Glutamatergic neuron (in vitro differentiated cells): ENCODE results near the gene CXCR2. TPM values are rescaled to one million over a fixed set of nuclear protein-coding genes. Genes with fewer than 3 reads are reported as not detected.

Experiments
- DNase-seq: peaks from one replicate; pipeline ENCODE4 v3.0.0; 2022
- H3K27ac Mint-ChIP-seq: one replicate; pipeline ENCODE4 v1.8.0; 2020; ENCODE audit warnings: mild to moderate bottlenecking, mixed read lengths, inconsistent platforms; ENCODE audit not compliant: unreplicated experiment
- H3K27me3 Mint-ChIP-seq: one replicate; pipeline ENCODE4 v1.8.0; 2020; ENCODE audit warnings: mild to moderate bottlenecking, moderate library complexity, mixed read lengths, inconsistent platforms; ENCODE audit not compliant: unreplicated experiment
- H3K36me3 Mint-ChIP-seq: one replicate; pipeline ENCODE4 v1.8.0; 2020; ENCODE audit warnings: mild to moderate bottlenecking, mixed read lengths, inconsistent platforms; ENCODE audit not compliant: unreplicated experiment
- H3K4me1 Mint-ChIP-seq: one replicate; pipeline ENCODE4 v1.8.0; 2020; ENCODE audit warnings: mild to moderate bottlenecking, low read depth, mixed read lengths, inconsistent platforms; ENCODE audit not compliant: unreplicated experiment
- H3K4me3 Mint-ChIP-seq: one replicate; pipeline ENCODE4 v1.8.0; 2020; ENCODE audit warnings: mild to moderate bottlenecking, mixed read lengths, inconsistent platforms; ENCODE audit not compliant: unreplicated experiment
- H3K9me3 Mint-ChIP-seq: one replicate; pipeline ENCODE4 v1.8.0; 2020; ENCODE audit warnings: mild to moderate bottlenecking, moderate library complexity, mixed read lengths, inconsistent platforms; ENCODE audit not compliant: unreplicated experiment
- long read RNA-seq: library from polyadenylated mRNA; unstranded; transcript quantifications from one replicate; pipeline ENCODE4 v2.0.0, GENCODE V29; 2020; ENCODE audit not compliant: unreplicated experiment
- total RNA-seq: library from RNA; stranded (reverse); fragmentation: NEBNext Ultra II Directional; extraction: Animal tissue kit (Norgen Biotek cat#: 25700); gene quantifications from one replicate; pipeline ENCODE4 v1.2.1, GENCODE V29; 2021; ENCODE audit not compliant: unreplicated experiment
- TF ChIP-seq, protein P1 (sequence below): fragments of 200-600 bp; sonication (generic); IDR thresholded peaks from one replicate; pipeline ENCODE4 v1.5.0; 2021; ENCODE audit not compliant: partially characterized antibody, unreplicated experiment

Gene CXCR2
- not detected for total RNA-seq
- long read RNA-seq: 0 reads

DNA sequence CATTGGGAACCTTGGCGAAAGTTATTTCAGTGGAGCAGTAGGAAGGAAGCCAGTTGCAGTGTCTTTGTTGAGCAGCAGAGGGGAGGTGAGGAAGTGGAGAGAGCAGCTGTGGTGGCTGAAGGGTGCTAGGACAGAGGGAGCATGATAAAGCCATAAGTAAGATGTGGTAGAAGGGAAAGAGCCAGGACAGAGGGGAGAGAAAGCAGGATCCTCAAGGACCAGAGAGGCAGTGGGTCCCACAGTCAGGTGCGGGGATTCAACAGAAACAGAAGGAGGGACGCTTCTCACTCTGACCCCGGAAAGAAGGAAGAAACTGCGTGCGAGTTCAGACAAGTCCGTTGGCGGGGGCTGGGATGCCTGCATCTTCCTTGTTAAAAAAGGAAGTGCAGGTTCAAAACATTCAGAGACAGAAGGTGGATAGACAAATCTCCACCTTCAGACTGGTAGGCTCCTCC, at the start of gene CXCR2:
Gene CXCR2, plus strand, starts transcription at position 403 of the 455 bp plus-strand sequence. CDS start 8,774 bp downstream, outside the sequence.
- DNase-seq: no peak
- Mint-ChIP-seq H3K27me3 (peaks cover 6% of the 10 kb centered on the region), H3K4me1 (no peaks in the 10 kb centered on the region)

DNA sequence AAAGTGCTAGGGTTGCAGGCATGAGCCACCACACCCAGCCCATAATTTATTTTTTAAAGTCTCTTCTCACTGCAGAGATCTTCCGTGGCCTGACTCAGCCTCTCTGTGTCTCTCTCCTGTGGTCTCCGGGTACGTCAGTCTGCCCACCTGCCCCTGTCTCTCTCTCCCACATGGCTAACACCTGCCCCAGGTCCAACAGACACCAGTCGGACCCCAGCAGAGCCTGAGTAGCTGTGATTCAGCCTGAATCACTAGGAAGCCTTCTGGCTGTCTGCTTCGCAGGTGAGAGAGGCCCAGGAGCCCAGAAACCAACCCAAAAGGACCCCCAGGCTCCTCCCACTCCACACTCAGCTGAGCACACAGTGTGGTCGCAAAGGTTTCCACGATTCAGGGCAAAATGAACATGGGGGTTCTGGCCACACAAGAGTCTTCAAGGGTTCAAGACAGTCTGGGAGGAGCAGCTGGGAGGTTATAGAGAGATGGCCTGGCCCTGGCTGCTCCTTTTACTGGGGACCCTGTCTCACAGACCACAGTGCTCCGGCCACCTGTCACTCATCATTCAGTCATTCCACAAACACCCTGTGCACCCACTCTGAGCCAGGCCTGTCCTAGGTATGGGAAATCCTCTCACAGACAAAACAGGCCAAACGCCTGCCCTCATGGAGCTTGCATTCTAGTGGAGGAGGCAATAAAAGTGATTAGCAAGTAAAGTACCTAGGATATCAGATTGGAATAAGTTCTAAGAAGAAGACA, 48.2 kb upstream of the CXCR2 start:
- Mint-ChIP-seq H3K4me3 (no peak overlapping the region), H3K9me3 (peaks cover 9% of the 10 kb centered on the region), H3K27me3 (peaks cover 15% of the 10 kb centered on the region)

More for the DNA sequence above, at the start of gene CXCR2:
- H3K27ac Mint-ChIP-seq: no peak within 1 kb of the TSS
- H3K9me3 Mint-ChIP-seq: peaks cover 1% of the 10 kb centered on the region
- H3K4me3 Mint-ChIP-seq: no peak within 1 kb of the TSS
- TF ChIP-seq, protein P1, sequence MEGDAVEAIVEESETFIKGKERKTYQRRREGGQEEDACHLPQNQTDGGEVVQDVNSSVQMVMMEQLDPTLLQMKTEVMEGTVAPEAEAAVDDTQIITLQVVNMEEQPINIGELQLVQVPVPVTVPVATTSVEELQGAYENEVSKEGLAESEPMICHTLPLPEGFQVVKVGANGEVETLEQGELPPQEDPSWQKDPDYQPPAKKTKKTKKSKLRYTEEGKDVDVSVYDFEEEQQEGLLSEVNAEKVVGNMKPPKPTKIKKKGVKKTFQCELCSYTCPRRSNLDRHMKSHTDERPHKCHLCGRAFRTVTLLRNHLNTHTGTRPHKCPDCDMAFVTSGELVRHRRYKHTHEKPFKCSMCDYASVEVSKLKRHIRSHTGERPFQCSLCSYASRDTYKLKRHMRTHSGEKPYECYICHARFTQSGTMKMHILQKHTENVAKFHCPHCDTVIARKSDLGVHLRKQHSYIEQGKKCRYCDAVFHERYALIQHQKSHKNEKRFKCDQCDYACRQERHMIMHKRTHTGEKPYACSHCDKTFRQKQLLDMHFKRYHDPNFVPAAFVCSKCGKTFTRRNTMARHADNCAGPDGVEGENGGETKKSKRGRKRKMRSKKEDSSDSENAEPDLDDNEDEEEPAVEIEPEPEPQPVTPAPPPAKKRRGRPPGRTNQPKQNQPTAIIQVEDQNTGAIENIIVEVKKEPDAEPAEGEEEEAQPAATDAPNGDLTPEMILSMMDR: no peak
- peaks cover 4% of the 10 kb centered on the region for H3K36me3 Mint-ChIP-seq

DNA sequence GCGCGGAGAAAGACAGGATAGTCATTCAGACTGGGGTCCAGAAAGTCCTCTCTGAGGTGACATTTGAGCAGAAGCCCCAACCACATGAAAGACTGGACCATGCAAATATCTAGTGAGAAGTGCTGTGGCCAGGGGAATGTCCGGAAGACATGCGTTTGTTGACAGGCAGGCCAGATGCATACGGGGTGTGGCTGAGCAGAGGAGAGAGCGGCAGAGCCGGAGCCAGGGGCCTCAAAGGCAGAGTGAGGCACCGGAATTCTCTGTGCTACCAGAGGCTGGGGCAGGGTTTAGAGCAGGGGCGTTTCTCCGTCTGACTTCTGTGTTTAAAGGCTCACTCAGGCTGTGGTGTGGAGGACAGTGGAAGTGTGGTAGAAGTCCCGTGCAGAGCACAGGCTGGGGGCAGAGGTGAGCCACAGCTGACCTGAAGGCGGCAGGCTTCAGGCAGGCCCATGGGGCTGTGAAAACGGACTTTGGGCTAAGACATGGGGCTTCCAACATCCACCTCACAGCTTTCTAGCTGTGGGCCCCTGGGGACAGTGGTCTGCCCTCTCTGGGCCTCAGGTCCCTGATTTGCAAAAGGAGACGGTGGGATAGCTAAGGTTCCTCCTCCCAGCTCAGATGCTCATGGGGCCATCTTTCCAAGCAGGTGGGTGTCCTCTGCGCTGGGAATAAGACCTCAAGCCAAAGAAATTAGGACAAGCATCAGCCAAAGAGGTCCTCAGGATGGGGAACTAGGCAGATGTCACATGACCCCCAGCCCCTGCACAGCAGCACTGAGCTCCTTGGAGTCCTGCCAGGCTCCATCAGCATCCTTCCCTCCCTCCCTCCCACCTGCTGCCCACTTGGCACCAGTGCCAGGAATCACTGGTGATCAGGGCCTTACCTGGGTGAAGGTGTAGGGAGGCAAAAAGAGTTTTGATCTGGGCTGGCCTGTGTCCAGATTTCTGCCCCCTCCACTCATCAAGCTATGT, 45.6 kb upstream of the CXCR2 start:
- no peak for DNase-seq
- Mint-ChIP-seq H3K36me3 (peaks cover 5% of the 10 kb centered on the region), H3K4me3 (no peak overlapping the region), H3K9me3 (peaks cover 9% of the 10 kb centered on the region), H3K27ac (no peak overlapping the region), H3K27me3 (peaks cover 7% of the 10 kb centered on the region), H3K4me1 (no peaks in the 10 kb centered on the region)
- TF ChIP-seq, protein P1: no peak

More for the DNA sequence above, 48.2 kb upstream of the CXCR2 start:
- peaks cover 8% of the 10 kb centered on the region for H3K4me1 Mint-ChIP-seq
- TF ChIP-seq, protein P1: no peak
- no peak for DNase-seq
- no peak overlapping the region for H3K27ac Mint-ChIP-seq
- peaks cover 3% of the 10 kb centered on the region for H3K36me3 Mint-ChIP-seq

DNA sequence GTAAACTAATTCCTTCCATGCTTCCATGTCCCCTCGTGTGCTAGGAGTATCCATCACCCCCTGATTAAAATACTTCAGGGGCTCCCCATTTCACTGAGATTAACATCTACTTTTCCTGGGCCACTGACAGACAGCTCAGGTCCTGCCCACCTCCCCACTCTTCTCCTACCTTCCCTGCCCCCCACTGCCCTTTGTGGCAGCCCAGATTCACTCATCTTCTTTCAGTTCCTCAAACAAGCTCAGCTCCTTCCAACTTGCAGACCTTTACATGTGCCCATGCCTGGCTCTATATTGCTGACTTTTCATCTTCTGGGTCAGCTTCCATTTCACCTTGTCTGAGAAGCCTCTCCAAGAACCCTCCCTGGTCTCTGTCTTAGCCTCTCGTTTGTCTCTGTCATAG, 44.8 kb upstream of the CXCR2 start:
- Mint-ChIP-seq H3K36me3 (peaks cover 10% of the 10 kb centered on the region), H3K27ac (no peak overlapping the region), H3K9me3 (peaks cover 9% of the 10 kb centered on the region), H3K4me3 (no peak overlapping the region), H3K4me1 (no peaks in the 10 kb centered on the region), H3K27me3 (peaks cover 7% of the 10 kb centered on the region)
- TF ChIP-seq, protein P1: no peak
- DNase-seq: no peak
